IPS-18c (cell line): ENCODE results near the gene OMA1.
A peak's percentile ranks its signal among the peaks of the same experiment; 100 is the strongest.
"Not testable (repeated sequence)": the region's sequence is repeated elsewhere in the genome, so short reads cannot be mapped to it uniquely, and the experiment has no call there.

Source experiments
- H3K4me3 ChIP-seq: 2 replicates; pipeline ENCODE4 v1.7.0; 2013; ENCODE audit warnings: low read depth, mild to moderate bottlenecking, low read length, moderate library complexity; ENCODE audit not compliant: insufficient read depth
- H3K9me3 ChIP-seq: one replicate; pipeline ENCODE4 v1.6.1; 2013; ENCODE audit warnings: mild to moderate bottlenecking, low read length, moderate library complexity; ENCODE audit not compliant: control insufficient read depth, insufficient read depth

Gene OMA1

DNA sequence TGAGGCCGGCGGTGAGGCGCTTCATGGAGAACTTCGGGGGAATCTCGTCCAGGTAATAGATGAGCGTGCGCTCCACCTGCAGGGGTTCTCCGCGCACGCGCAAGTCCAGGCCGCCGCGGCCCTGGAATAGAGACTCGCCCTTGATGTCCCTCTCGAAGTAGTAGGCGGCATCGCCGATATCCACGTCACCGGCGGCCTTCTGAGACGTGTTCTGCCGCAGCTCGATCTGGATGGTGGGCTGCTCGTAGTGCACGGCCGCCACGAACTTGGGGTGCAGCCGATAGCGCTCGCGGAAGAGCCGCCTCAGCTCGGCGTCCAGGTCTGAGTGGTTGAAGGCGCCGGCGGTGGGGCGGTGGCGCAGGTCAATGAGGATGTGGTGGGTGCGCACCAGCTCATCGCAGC is 29.8 kb upstream of the OMA1 start:
- Histone ChIP-seq H3K9me3 (peaks cover 13% of the 10 kb centered on the region), H3K4me3 (peak overlapping the region; percentile 50; the same call in 1 of the 2 replicates)

DNA sequence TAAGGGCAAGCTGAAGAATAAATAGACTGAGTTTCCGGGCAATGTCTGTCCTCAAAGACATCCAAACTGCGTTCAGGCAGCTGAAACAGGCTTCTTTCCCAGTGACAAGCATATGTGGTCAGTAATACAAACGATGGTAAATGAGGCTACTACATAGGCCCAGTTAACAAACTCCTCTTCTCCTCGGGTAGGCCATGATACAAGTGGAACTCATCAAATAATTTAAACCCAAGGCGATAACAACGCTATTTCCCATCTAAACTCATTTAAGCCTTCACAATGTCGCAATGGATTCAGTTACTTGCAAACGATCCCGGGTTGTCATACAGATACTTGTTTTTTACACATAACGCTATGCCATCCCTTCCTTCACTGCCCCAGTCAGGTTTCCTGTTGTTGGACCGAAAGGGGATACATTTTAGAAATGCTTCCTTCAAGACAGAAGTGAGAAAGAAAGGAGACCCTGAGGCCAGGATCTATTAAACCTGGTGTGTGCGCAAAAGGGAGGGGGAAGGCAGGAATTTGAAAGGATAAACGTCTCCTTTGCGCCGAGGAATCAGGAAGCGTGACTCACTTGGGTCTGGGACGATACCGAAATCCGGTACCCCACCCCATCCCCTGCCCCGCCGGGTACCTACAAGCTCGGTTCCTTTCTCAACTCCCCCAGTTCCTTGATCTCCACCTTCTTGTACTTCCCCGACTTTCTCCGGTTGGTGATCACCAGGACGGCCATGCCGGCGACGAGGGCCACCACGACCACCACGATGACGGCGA is 29.2 kb upstream of the OMA1 start:
- peaks cover 13% of the 10 kb centered on the region for H3K9me3 ChIP-seq
- H3K4me3 ChIP-seq, result no peak overlapping the region

DNA sequence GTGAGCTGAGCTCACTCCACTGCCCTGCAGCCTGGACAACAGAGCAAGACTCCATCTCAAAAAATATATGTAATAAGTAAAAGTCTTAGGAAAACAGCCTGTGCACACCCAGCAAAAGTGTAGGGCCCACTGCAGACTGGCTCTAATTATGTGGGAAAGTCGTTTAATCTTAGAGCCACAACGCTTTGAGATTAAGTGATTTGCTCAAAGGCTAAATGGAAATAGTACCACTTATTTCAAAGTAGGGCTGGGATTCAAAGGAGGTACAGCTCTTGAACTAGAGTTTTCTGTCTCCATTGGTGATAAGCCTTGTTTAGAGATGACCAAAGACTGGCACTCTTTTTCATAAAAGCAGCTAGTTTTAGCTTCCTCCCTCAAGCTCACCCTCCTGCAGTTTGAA is 28.3 kb upstream of the OMA1 start:
- no peak overlapping the region for H3K4me3 ChIP-seq
- peaks cover 13% of the 10 kb centered on the region for H3K9me3 ChIP-seq

DNA sequence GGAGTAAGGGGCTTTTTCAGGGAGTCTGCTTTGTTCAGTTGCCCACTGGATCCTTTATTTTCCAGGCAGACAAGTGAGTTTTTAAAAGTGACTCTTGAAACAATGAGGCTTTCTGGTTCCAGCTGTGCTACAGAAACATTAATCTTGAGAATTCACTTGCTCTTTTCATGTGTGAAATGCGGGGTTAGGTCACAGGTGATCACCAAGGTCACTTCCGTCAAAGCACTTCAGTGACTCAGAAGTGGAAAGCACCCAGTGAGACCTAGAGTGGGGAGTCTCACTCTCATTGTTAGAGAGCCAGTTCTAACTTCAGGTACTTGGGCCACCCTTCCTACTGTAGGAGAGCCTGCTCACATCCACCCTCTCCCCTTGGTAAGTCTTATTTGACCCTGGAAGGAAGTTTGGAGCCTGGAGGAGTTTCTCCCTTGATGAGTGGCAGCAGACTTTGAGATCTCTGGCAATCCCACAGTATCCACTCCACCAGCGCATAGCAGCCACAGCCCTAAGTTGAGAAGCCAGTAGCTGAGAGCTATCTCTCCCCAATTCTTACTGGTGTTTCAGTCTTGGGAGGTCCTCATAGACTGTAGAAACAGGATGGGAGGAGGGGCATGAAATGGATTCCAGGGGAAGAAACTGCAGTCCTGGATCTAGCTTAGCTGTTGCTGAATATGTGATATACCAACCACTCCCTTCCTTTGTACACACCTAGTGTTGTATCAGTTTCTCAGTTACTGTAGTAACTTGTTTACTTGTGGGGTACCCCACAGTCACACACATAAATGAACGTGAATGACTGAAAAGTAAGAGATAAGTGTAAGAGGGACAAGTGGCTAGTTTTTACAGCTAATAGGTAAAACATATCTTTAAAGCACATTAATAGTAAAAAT is 27.4 kb upstream of the OMA1 start:
- Histone ChIP-seq H3K4me3 (no peak overlapping the region), H3K9me3 (peaks cover 13% of the 10 kb centered on the region)

DNA sequence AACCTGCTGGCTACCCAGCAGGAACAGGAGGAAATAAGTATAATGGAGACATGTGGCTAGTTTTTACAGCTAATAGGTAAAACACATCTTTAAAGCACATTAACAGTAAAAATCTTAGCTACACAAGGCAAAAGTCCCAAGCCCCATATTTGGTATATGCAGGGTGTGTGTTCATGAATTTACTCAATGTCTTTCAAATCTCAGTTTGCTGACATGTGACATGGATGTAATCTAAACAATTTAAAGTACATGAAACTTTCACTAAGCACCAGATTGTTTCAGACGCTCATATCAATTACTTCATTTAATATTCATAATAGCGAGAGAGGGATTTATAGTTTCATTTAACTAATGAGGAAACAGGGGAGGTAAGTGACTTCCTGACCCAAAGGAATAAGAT is 26.6 kb upstream of the OMA1 start:
- Histone ChIP-seq H3K9me3 (peaks cover 13% of the 10 kb centered on the region), H3K4me3 (no peak overlapping the region)

DNA sequence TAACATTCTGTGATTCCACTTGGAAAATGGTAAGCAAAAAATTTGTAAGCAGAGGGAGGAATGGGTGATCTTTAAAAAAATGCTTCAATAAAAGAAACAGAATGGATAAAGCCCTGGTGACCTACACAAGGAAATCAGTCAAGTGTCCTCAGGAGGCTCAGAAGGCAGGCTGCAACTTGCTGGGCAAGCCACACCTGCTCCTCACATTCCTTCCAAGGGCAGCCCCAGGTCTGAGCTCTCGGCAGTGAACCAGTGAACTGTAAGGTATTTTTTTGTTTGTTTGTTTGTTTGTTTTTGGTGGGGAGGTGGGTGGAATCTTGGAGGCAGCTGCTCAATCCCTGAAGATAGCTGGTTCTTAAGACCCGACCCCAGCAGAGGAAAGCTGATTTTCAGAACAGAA is 26.2 kb upstream of the OMA1 start:
- Histone ChIP-seq H3K4me3 (no peak overlapping the region), H3K9me3 (peaks cover 13% of the 10 kb centered on the region)

DNA sequence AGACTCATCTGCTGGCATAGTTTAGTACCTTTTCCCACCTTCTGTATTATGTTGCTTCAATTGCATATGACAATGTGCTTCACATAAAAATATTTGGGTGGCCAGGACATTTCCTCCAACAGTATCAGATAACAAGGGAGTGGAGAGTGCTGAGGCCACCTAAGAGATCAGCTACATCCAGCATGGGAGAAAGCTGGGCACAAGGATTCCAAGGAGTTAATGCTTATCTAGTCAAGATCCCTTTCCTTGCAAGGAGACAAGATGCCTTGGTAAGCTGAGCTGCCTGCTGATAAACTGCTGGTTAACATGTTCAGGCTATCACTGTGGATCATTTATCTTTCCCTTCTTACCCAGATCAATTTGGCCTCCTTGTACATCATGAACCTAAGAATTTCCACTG is 25.1 kb upstream of the OMA1 start:
- H3K9me3 ChIP-seq, result peaks cover 11% of the 10 kb centered on the region
- no peak overlapping the region for H3K4me3 ChIP-seq

DNA sequence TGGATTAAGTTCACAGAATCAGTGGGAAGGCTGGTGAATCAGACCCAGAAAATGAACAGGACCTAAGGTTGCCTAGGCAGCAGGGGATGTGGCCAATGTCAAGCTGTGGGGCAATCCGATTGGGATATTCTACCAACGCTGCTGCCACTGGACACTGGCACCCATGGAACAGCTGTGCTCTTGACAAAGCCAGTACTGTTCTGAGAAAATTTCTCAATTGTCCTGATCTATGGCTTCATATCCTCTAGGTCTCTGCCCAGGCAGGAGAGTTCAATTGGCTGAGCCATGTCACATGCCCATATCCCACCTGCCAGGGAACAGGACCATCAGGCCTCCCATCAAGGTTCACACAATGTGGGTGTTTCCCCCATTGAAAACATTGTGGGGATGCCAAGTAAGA is 24.3 kb upstream of the OMA1 start:
- Histone ChIP-seq H3K4me3 (no peak overlapping the region), H3K9me3 (peaks cover 3% of the 10 kb centered on the region)

DNA sequence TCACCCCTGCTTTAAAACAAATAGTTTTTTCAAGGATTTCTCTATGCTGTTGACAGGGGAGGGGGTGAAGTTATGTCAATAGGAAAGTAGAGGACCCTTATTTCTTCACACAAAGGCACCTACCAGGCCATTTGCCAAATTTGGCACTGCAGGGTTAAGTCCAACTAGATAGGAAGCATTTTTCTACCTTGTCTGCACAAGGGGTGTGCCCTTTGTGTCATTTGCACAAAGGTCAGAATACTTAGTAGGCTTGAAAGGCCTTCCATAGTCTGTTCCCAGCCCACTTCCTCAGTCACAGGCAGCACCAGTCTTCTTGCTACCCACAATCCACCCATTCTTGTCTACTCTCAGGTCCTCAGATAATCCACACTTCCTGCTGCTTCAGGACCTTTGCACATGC is 23.6 kb upstream of the OMA1 start:
- H3K9me3 ChIP-seq, result no peaks in the 10 kb centered on the region
- no peak overlapping the region for H3K4me3 ChIP-seq

DNA sequence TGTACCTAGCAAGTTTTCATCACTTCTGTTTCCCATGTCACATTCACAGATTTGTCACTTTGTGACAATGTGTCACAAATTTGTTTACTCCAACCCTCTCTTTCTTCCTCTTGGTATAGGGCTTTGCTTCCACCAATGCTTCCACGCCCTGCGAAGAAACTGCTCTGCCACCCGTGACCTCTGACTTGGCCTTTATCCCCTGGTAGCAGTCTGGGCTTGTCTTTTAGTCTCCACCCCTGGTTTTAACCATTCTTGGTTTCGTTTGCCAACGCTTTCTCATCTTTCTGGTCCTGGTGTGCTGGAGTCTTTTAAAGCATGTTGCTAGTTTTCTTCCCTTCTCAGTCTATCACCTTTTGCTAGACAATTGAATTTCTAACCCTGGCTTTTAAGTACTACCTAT is 22.4 kb upstream of the OMA1 start:
- Histone ChIP-seq H3K4me3 (no peak overlapping the region), H3K9me3 (no peaks in the 10 kb centered on the region)

DNA sequence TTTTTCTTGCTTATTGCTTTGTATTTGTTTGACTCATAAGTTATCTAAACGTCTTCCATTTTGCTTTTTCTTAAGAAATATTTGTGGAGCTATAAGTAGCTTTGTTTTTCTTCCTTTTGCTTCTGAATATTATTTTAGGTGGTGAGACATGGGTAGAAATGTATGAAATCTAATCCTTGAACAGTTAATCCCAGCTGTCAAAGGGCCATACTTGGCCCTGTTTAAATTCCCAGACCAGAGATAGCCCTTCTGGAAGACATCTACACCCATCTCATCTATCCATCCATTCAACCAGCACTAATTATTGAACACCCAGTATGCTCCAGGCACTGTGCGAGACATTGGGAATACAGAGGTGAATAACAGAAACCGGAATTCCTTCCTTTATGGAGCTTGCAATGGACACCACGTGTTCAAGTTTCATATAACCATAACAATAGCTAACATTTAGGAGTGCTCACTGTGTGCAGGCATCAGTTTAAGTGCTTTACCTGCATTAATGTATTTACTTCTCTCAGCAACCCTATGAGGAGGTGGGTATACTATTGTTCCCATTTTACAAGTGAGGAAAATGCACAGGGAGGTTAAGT is 21.8 kb upstream of the OMA1 start:
- Histone ChIP-seq H3K9me3 (no peaks in the 10 kb centered on the region), H3K4me3 (no peak overlapping the region)

DNA sequence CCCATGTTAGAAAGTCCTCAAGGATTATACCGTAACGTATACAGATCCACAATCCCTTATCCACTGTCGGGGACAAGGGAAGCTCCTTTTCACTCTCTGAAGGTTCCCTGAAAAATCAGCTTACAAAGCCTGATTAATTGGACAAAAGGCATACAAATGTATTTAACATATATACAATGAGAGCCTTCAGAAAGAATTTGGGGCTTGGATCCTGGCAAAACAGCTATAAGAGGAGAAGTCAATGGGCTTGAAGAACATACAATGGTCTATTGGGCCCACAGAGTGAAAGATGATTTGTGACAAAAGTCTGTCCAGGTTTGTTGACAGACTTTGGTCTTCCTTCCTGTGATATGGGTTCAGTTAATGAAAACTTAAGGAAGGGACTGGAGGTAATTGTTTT is 19.8 kb upstream of the OMA1 start:
- H3K4me3 ChIP-seq, result no peak overlapping the region
- H3K9me3 ChIP-seq, result peaks cover 2% of the 10 kb centered on the region

DNA sequence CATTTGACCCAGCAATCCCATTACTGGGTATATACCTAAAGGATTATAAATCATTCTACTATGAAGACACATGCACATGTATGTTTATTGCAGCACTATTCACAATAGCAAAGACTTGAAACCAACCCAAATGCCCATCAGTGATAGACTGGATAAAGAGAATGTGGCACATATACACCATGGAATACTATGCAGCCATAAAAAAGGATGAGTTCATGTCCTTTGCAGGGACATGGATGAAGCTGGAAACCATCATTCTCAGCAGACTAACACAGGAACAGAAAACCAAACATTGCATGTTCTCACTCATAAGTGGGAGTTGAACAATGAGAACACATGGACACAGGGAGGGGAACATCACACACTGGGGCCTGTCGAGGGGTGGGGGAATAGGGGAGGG is 17.2 kb upstream of the OMA1 start:
- H3K9me3 ChIP-seq, H3K4me3 ChIP-seq: not testable (repeated sequence)

DNA sequence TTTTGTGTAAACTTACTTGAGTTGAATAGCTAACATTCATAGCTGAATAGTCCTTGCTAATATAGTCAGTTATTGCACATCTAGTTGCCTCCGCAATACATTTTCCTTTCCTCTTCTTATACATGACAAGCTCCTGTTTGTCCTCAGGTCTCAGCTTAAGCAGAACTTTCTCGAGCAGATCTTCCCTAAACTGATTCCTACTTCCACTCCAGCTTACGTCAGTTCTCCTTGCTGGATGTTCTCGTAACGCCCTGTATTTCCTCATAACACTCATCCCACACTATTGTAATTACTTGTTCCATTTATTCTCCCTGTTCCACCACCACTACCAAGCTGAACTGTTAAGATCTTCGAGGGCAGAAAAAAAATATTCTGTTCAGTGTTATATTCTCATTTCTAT is 15.1 kb upstream of the OMA1 start:
- H3K4me3 ChIP-seq, result no peak overlapping the region
- H3K9me3 ChIP-seq, result peaks cover 4% of the 10 kb centered on the region

DNA sequence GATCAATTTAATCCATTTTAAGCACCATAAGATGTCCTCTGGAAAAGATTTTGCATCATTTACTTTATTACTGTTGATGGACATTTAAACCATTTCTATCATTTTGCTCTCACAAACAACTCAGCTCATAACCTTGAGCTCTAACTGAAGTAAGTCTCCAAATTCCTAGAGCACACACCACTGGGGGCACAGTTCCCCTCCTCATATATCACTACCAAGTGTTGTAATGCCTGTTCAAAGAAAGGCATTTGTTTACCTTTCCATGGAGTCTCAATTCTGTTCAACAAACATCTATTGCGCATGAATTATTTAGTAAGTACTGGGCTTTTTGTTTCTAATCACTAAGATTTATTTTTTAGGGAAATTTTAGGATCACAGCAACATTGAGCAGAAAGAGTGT is 8.9 kb upstream of the OMA1 start:
- peaks cover 3% of the 10 kb centered on the region for H3K9me3 ChIP-seq
- no peak overlapping the region for H3K4me3 ChIP-seq

DNA sequence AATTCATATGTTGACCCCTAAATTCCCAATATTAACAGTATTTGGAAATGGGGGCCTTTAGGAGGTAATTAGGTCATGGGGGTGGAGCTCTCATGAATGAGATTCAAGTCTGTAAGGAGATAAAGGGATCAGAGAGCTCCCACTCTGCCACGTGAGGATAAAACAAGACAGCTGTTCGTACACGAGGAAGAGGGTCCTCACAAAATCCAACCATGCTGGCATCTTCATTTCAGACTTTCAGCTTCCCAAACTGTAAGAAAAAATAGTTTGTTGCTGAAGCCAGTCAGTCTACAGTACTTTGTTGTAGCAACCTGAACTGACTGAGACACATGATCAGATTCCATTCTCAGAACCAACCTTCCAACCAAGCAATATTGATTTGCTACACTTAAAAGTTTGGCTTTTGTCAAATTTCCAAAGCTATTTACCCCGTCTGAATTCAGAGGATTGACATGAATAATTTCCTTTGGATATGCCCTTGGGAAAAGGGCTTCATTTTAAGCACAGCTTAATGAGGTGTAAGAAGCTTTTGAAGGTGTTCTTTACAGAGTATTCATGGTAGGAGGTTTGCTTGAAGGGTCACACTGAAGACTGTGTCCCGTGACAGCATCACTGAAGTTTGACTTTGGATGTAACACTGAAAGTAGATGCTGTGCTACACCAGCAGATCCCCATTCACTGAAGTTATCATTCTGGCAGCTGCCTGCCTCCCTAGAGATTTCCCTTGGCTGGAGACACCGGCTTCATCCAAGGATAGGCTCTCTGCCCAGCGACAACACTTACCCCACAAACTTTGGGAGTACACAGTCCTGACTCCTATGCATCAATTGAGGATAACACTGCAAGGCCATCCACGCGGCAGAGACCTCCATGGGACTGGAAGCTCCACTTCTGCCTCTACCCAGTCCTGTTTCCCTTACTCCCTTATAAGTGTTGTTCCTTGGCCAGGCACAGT is 4.9 kb upstream of the OMA1 start:
- H3K9me3 ChIP-seq, result peaks cover 3% of the 10 kb centered on the region
- no peak overlapping the region for H3K4me3 ChIP-seq

DNA sequence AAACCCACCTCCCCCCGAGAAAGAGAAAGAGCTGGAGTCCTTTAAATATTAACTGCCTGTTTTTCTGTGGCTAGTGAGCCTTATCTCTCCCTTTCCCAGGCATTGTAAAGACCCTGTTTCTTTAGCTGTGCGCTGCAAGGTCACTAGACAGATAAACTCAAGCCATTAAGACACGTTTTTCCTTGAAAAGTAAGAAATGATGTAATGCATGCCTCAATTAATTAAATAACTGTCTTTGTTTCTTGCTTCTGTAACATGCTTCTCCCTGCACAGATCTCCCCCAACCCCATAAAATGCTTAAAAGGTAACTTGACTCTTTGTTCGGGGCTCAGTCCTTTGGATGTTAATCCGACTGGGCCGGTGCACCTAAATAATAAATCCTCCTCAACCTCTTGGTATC is 2.8 kb upstream of the OMA1 start:
- H3K9me3 ChIP-seq, H3K4me3 ChIP-seq: not testable (repeated sequence)
